Measurements from ENCODE around the gene PLXNA2. TPM values are rescaled to one million over a fixed set of nuclear protein-coding genes. Genes with fewer than 3 reads are reported as not detected.

Gene PLXNA2
- total and polyA plus RNA-seq, 2 of the 8 experiments (the other 6 are each of a cell fraction or from before 2014, with no cell fraction given), result 0.33 to 1.5 TPM

DNA sequence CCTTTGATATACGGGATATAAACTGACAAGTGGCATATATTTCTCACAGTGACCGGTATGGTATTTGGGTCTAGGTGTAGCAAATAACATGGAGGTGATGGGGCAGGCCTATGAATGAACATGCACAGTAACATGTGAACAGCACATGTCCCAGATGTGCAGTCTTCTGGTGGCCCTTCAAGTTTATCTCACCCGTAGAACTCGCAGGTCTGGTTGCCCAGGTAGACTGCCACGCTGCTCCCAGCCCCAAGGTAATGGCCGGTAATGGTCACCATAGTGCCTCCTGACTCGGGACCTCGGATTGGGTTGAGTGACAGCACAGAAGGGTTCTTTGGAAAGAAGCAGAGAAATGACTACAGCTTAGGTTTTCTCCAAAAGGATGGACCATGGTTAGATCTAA is 192.0 kb downstream of the PLXNA2 start (continued):
- TF ChIP-seq, protein P1, sequence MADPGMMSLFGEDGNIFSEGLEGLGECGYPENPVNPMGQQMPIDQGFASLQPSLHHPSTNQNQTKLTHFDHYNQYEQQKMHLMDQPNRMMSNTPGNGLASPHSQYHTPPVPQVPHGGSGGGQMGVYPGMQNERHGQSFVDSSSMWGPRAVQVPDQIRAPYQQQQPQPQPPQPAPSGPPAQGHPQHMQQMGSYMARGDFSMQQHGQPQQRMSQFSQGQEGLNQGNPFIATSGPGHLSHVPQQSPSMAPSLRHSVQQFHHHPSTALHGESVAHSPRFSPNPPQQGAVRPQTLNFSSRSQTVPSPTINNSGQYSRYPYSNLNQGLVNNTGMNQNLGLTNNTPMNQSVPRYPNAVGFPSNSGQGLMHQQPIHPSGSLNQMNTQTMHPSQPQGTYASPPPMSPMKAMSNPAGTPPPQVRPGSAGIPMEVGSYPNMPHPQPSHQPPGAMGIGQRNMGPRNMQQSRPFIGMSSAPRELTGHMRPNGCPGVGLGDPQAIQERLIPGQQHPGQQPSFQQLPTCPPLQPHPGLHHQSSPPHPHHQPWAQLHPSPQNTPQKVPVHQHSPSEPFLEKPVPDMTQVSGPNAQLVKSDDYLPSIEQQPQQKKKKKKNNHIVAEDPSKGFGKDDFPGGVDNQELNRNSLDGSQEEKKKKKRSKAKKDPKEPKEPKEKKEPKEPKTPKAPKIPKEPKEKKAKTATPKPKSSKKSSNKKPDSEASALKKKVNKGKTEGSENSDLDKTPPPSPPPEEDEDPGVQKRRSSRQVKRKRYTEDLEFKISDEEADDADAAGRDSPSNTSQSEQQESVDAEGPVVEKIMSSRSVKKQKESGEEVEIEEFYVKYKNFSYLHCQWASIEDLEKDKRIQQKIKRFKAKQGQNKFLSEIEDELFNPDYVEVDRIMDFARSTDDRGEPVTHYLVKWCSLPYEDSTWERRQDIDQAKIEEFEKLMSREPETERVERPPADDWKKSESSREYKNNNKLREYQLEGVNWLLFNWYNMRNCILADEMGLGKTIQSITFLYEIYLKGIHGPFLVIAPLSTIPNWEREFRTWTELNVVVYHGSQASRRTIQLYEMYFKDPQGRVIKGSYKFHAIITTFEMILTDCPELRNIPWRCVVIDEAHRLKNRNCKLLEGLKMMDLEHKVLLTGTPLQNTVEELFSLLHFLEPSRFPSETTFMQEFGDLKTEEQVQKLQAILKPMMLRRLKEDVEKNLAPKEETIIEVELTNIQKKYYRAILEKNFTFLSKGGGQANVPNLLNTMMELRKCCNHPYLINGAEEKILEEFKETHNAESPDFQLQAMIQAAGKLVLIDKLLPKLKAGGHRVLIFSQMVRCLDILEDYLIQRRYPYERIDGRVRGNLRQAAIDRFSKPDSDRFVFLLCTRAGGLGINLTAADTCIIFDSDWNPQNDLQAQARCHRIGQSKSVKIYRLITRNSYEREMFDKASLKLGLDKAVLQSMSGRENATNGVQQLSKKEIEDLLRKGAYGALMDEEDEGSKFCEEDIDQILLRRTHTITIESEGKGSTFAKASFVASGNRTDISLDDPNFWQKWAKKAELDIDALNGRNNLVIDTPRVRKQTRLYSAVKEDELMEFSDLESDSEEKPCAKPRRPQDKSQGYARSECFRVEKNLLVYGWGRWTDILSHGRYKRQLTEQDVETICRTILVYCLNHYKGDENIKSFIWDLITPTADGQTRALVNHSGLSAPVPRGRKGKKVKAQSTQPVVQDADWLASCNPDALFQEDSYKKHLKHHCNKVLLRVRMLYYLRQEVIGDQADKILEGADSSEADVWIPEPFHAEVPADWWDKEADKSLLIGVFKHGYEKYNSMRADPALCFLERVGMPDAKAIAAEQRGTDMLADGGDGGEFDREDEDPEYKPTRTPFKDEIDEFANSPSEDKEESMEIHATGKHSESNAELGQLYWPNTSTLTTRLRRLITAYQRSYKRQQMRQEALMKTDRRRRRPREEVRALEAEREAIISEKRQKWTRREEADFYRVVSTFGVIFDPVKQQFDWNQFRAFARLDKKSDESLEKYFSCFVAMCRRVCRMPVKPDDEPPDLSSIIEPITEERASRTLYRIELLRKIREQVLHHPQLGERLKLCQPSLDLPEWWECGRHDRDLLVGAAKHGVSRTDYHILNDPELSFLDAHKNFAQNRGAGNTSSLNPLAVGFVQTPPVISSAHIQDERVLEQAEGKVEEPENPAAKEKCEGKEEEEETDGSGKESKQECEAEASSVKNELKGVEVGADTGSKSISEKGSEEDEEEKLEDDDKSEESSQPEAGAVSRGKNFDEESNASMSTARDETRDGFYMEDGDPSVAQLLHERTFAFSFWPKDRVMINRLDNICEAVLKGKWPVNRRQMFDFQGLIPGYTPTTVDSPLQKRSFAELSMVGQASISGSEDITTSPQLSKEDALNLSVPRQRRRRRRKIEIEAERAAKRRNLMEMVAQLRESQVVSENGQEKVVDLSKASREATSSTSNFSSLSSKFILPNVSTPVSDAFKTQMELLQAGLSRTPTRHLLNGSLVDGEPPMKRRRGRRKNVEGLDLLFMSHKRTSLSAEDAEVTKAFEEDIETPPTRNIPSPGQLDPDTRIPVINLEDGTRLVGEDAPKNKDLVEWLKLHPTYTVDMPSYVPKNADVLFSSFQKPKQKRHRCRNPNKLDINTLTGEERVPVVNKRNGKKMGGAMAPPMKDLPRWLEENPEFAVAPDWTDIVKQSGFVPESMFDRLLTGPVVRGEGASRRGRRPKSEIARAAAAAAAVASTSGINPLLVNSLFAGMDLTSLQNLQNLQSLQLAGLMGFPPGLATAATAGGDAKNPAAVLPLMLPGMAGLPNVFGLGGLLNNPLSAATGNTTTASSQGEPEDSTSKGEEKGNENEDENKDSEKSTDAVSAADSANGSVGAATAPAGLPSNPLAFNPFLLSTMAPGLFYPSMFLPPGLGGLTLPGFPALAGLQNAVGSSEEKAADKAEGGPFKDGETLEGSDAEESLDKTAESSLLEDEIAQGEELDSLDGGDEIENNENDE (IDR thresholded peaks at IDR 0.05; ENCODE audit: insufficient replicate concordance, low read length), result no peak
- TF ChIP-seq POLR2A (IDR thresholded peaks at IDR 0.05; ENCODE audit: control extremely low read depth in 1 of 2, low read depth in 2 of 2, low read length in 2 of 2) (no peak), JUND (IDR thresholded peaks at IDR 0.05; ENCODE audit: low read length) (no peak), EP300 (IDR thresholded peaks at IDR 0.05; ENCODE audit: borderline replicate concordance in 1 of 2, low read depth in 2 of 2, low read length in 2 of 2) (no peak), POU5F1 (IDR thresholded peaks at IDR 0.05; ENCODE audit: low read depth, low read length) (no peak)
- TF ChIP-seq, protein P2, sequence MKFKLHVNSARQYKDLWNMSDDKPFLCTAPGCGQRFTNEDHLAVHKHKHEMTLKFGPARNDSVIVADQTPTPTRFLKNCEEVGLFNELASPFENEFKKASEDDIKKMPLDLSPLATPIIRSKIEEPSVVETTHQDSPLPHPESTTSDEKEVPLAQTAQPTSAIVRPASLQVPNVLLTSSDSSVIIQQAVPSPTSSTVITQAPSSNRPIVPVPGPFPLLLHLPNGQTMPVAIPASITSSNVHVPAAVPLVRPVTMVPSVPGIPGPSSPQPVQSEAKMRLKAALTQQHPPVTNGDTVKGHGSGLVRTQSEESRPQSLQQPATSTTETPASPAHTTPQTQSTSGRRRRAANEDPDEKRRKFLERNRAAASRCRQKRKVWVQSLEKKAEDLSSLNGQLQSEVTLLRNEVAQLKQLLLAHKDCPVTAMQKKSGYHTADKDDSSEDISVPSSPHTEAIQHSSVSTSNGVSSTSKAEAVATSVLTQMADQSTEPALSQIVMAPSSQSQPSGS (IDR thresholded peaks at IDR 0.05; ENCODE audit: low read length), result no peak
